Suppressor macrophage treated with lipopolysaccharide for 1 hour (primary cell): ENCODE measurements around the gene NDUFAF8.
A peak's percentile ranks its signal among the peaks of the same experiment; 100 is the strongest.

Source experiments
- DNase-seq, 3 donors: peaks; one replicate each; pipeline ENCODE4 v3.0.0-alpha.2; 2020 to 2022

The NDUFAF8 gene

GRCh38 chr17:81277946-81278693, 39.0 kb downstream of the NDUFAF8 start:
- DNase-seq, result no peak

GRCh38 chr17:81278831-81279230, 39.7 kb downstream of the NDUFAF8 start:
- DNase-seq, result no peak

- no peak for DNase-seq
Measured at GRCh38 chr17:81279278-81280275, 40.5 kb downstream of the NDUFAF8 start.

GRCh38 chr17:81280571-81280970, 41.5 kb downstream of the NDUFAF8 start:
- DNase-seq, result no peak

- DNase-seq, result no peak
Measured at GRCh38 chr17:81282141-81282540, 43.0 kb downstream of the NDUFAF8 start.

GRCh38 chr17:81282876-81283275, 43.8 kb downstream of the NDUFAF8 start:
- no peak for DNase-seq

GRCh38 chr17:81285179-81285878, 46.2 kb downstream of the NDUFAF8 start:
- peak; percentile 97 for DNase-seq

- no peak for DNase-seq
Measured at GRCh38 chr17:81285894-81286293, 46.8 kb downstream of the NDUFAF8 start.

GRCh38 chr17:81286491-81287145, 47.5 kb downstream of the NDUFAF8 start:
- no peak for DNase-seq

- DNase-seq, result no peak
Measured at GRCh38 chr17:81287152-81287551, 48.0 kb downstream of the NDUFAF8 start.

- peak in 1 of 3 donors; percentile 42 for DNase-seq
Measured at GRCh38 chr17:81287741-81288430, 48.8 kb downstream of the NDUFAF8 start.

- no peak for DNase-seq
Measured at GRCh38 chr17:81288715-81289114, 49.6 kb downstream of the NDUFAF8 start.

GRCh38 chr17:81289627-81290026, 50.5 kb downstream of the NDUFAF8 start:
- DNase-seq, result no peak

- DNase-seq, result no peak
Measured at GRCh38 chr17:81290230-81290629, 51.1 kb downstream of the NDUFAF8 start.
